Muscle of arm (tissue), 12 donors: ENCODE data around the gene UHMK1. TPM values are rescaled to one million over a fixed set of nuclear protein-coding genes. Genes with fewer than 3 reads are reported as not detected.
A peak's percentile ranks its signal among the peaks of the same experiment; 100 is the strongest.
"Not testable (repeated sequence)": the region's sequence is repeated elsewhere in the genome, so short reads cannot be mapped to it uniquely, and the experiment has no call there.

ENCODE experiments used
- DNase-seq: peaks from one replicate; pipeline ENCODE4 v3.0.0-alpha.2; 2013
- polyA plus RNA-seq, 12 donors: library from polyadenylated mRNA; unstranded; fragments of 120-200 nt; gene quantifications; one replicate each; pipeline ENCODE4 v1.2.1, GENCODE V29; 2013; ENCODE audit not compliant: insufficient read length in 12 of 12

UHMK1 gene
- polyA plus RNA-seq, 12 donors: 18.3 to 34.9 (median 27.9) TPM; not detected in 1

DNA sequence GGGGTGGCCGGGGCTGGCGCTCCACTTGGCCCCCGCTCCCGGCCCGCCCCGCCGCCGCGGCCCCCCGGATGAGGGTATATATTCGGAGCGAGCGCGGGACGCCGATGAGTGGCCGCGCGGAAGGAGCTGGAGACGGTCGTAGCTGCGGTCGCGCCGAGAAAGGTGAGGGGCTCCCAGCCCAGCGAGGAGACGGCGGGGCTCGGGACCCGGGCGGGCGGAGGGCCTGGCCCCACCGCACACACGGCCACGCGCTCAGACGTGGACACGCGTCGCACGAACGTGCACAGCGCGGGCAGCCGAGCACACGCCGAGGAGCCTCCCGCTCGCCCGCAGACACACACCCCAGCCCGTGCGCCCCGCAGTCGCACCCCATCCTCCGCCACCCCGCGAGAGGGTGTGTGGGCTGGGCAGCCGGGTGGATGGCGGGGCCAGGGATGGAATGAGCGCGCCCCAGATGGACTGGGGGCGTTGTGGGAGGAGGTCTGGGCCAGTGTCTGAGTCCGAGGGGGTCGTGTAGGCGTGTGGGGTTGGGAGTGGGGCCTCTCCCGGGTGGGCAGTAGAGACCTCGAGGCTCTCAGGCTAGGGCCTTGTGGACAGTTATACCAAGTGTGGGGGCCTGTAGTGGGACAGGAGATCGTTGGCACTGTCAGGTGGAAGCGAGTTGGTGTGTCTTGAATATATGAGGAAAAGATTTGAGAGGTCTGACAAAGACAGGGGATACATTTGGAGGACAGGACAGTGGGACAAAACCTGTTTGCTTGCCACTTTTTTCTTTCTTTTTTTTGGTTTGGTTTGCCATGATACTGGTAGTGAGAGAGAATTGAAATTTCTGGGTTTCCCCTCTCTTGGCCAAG, 64.2 kb downstream of the UHMK1 start, which contains the start of gene UAP1:
TSS of gene UAP1 (plus strand) at position 107 of the 854 bp plus-strand sequence. CDS start 4,347 bp downstream, outside the sequence.
- DNase-seq: peak; percentile 46

DNA sequence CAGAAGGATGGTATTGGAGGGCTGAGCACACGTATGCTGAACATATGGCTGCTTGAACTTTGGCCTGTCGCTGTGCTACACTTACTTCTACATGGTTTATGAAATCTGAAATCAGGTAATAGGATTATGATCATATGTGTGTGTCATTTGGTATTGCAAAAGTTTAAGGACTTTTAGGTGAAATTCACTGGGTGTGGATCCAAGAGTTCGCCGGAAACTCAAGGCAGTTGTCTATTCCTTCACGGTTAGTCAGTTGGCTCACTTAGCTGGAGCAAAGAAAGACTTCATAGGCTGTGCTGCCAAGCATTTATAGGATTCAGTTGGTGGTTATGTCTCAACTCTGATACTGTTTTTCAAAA, 64.8 kb downstream of the UHMK1 start:
- DNase-seq: peak; percentile 41

DNA sequence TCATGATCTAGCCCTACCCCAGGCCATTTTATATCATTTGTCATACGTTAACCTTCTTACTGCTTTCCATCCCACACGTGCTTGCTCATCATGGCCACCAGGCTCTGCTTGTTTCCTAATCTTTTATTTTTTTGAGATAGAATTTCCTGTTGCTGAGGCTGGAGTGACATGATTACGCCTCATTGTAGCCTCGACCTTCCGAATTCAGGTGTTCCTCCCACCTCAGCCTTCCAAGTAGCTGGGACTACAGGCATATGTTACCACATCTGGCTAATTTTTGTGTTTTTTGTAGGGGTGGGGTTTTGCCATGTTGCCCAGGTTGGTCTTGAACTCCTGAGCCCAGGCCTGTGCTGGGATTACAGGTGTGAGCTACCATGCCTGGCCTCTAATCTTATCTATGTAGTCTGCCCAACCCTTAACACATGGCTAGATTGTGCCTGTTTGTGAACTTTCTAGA, 67.2 kb downstream of the UHMK1 start:
- no peak for DNase-seq

DNA sequence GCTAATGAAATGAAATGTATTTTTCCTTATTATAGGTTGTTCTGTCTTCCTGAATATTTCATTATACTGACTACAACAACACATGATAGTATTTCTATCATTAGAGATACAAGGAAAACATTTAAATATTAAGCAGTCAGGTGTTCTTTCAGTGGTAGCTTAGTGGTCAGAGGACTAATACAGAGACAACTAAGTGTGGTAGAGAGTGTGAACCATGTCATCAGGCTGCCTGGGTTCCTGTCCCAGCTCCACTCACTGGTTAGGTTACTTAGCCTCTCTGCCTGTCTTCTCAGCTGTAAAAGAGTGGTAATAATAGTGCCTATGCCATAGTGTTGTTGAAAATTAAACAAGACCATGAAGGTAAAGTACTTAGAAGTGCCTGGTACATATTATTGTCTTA, 67.8 kb downstream of the UHMK1 start:
- no peak for DNase-seq

DNA sequence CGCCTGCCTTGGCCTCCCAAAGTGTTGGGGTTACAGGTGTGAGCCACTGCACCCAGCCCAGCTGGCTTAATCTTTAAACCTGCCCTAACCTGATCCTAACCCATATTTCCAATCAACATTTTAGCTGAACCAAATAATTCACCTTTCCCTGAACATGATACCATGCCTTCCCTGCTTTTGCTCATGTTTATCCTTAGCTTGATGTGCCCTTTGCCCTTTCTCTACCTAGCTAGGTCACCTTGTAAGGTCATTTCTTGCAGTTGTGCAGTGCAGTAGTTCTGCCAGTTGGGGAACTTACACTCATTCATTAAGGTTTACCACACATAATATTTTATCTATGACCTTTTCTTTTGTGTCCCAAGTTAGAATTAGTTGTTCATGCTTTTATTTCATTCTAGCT, 69.3 kb downstream of the UHMK1 start:
- no peak for DNase-seq

DNA sequence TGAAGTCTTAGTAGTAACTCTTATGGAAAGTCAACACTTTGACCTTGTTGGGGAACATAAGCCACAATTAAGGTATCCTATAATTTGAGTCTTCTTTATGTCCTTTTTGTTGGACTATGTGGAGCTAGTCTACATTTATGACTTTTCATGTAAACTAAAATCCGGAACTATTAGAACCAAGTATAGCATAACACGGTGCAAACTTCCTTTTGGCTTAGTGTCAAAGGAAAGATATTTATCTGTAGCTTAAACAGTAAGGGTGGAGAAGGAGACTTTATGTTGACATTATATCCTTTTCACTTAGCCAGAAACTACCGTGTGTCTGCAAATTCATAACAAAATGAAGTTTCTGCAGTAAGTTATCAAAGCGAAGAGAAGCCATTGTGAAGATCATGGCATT, 71.2 kb downstream of the UHMK1 start:
- DNase-seq: no peak

DNA sequence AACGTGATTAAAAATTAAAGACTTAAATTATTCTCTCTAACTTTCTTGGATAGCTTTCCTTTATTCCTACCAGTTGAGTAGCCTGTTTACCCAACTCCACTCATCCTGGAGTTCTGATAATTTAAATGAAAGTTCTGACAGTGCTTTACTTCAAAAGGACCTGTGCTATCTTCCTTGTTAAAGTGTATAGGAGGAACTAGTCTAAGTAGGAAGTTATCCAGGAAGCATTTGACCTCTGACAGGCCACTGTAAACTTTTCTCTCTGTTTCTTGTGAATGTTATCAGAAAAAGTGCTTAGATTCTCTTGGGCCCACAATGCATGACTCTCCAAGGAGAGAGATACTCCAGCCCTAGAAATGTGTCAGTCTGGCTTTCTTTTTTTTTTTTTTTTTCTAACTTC, 73.1 kb downstream of the UHMK1 start:
- no peak for DNase-seq

DNA sequence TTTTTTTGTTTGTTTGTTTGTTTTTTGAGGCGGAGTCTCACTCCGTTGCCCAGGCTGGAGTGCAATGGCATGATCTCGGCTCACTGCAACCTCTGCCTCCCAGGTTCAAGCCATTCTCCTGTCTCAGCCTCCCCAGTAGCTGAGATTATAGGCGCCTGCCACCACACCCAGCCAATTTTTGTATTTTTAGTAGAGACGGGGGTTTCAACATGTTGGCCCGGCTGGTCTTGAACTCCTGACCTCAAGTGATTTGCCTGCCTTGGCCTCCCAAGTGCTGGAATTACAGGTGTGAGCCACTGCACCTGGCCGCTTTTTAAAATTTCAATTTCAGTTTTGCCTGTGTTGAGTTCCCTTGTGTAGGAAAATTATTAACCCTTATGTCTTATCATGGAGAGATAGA, 73.5 kb downstream of the UHMK1 start:
- not testable (repeated sequence) for DNase-seq

DNA sequence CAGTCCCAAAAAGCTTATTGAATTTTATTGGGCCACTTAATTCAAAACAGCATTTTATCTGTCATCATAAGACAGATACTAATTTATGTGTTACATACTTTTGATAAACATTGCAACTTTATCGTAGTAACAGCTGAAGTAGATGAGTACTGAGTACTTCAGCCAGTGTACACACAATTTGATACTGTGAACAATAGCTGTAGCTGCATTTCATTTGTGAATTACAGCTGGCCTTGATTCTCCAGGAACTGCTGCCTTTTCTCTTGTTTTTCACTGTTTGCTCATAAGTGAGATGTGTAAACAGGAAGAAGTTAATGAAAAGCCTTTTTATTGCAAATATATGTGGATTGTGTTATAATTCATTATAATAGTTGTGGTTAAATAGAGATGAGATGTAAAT, 74.1 kb downstream of the UHMK1 start:
- DNase-seq: no peak

DNA sequence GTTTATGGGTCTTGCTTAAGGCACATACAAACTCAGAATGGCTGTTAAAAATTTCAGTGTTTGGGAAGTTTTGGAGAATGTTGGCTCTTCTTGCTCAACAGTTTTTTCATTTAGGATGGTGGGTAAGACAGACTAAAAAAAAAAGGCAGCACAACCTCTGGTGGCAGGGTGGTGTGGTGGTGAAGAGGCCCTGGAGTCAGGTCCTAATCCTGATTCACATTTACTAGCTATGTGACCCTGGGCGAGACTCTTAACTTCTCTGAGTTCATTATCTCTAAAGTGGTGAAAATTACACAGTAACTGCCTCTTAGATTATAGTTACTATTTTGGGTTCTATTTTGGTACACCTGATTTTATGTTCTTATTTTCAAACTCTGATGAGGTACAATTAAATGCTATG, 75.5 kb downstream of the UHMK1 start:
- no peak for DNase-seq

DNA sequence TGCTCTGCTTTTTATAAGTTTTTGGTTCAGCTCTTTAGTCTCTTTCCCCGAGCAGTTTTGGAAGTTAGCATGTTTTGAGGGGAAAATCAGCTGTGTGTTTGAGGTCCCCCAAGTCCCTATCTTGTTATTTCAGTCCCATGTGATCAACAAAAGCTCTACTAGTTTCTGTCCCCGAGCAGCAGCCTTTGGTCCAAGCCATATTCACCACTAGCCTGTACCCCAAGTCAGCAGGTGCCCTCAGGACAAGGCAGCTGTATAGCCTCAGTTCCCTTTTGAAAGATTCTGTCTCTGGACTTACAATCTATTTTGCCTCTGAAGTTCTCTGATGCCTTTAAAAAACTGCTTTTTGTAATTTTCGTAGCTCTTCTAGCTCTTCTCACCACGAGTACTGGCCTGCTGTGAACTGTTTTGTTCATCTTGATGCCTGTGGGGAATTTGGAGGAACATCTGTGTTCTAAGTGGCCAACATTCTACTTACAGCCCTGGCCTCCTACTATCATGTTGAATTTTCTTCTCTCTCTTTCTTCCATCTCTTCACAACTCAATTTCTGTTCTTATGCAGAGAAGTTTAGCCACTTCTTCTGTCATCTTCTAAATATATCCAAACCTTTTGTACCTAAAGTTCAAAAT, 80.6 kb downstream of the UHMK1 start:
- peak; percentile 61 for DNase-seq

DNA sequence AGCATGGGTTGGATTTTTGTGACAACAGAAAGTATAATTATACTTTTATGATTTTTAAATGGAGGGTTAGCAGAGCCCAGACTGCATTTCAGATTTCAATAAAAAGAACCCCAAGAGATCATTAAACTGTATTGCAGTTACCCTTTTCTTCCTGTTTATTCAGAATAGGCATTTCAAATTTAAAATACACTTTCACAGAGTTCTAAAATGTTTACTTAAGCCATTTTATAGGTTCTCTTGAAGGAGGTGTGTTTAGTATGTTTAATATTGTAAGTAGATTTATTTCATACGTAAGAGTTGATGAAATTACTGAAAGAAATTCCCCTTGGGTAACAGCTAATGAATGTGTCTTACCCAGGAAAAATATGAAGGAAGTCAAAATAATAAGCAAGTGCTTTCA, 81.3 kb downstream of the UHMK1 start:
- DNase-seq: no peak

Other genes with a start within 250 kb of the UHMK1 start
- gene SPATA46, start 121.0 kb upstream of the UHMK1 start, polyA plus RNA-seq: under 1 TPM in 5 of 12 donors, not detected in 7; 0.16 to 0.85 (median 0.22) TPM
- 1 to 10 TPM in 8 of 12 donors, under 1 TPM in 2, not detected in 2; 0.53 to 2.0 (median 1.3) TPM for gene C1orf226, start 116.1 kb upstream of the UHMK1 start, polyA plus RNA-seq
- gene SH2D1B, start 85.7 kb upstream of the UHMK1 start, polyA plus RNA-seq: 1 to 10 TPM in 1 of 12 donors, under 1 TPM in 9, not detected in 2; 0.15 to 1.1 (median 0.36) TPM
- 10 to 100 TPM in 11 of 12 donors, not detected in 1; 24.7 to 42.6 (median 32.4) TPM for gene UAP1, start 63.9 kb downstream of the UHMK1 start, polyA plus RNA-seq
- 10 to 100 TPM in 11 of 12 donors, not detected in 1; 33.2 to 68.4 (median 50.7) TPM for gene DDR2, start 134.6 kb downstream of the UHMK1 start, polyA plus RNA-seq